ENCODE results near the gene SEMA5B.

SEMA5B gene

GRCh38 chr3:122984650-122985049 is 42.9 kb downstream of the SEMA5B start:
- H3K27ac Mint-ChIP-seq: no peak overlapping the region
- H3K9me3 Mint-ChIP-seq: no peaks in the 10 kb centered on the region
- H3K4me3 Mint-ChIP-seq: no peak overlapping the region
- no peaks in the 10 kb centered on the region for H3K36me3 Mint-ChIP-seq (ENCODE audit: low read depth)
- no peaks in the 10 kb centered on the region for H3K27me3 Mint-ChIP-seq
- H3K4me1 Mint-ChIP-seq (ENCODE audit: low read depth): peaks cover 3% of the 10 kb centered on the region

GRCh38 chr3:122984007-122984406 is 43.6 kb downstream of the SEMA5B start:
- Mint-ChIP-seq H3K27me3 (no peaks in the 10 kb centered on the region), H3K9me3 (no peaks in the 10 kb centered on the region), H3K27ac (no peak overlapping the region), H3K36me3 (ENCODE audit: low read depth) (no peaks in the 10 kb centered on the region), H3K4me1 (ENCODE audit: low read depth) (peaks cover 3% of the 10 kb centered on the region), H3K4me3 (no peak overlapping the region)

- Mint-ChIP-seq H3K27ac (no peak overlapping the region), H3K27me3 (no peaks in the 10 kb centered on the region), H3K9me3 (no peaks in the 10 kb centered on the region), H3K4me1 (ENCODE audit: low read depth) (peaks cover 8% of the 10 kb centered on the region), H3K4me3 (no peak overlapping the region), H3K36me3 (ENCODE audit: low read depth) (no peaks in the 10 kb centered on the region)
Observed at GRCh38 chr3:122982216-122983185, 45.1 kb downstream of the SEMA5B start.

GRCh38 chr3:122979211-122979610 is 48.4 kb downstream of the SEMA5B start:
- Mint-ChIP-seq H3K4me1 (ENCODE audit: low read depth) (peaks cover 25% of the 10 kb centered on the region), H3K4me3 (no peak overlapping the region), H3K9me3 (no peaks in the 10 kb centered on the region), H3K27me3 (no peaks in the 10 kb centered on the region), H3K27ac (no peak overlapping the region), H3K36me3 (ENCODE audit: low read depth) (no peaks in the 10 kb centered on the region)

GRCh38 chr3:122978569-122978968 is 49.0 kb downstream of the SEMA5B start:
- H3K27ac Mint-ChIP-seq: no peak overlapping the region
- H3K4me1 Mint-ChIP-seq (ENCODE audit: low read depth): peaks cover 25% of the 10 kb centered on the region
- H3K9me3 Mint-ChIP-seq: no peaks in the 10 kb centered on the region
- no peaks in the 10 kb centered on the region for H3K36me3 Mint-ChIP-seq (ENCODE audit: low read depth)
- no peaks in the 10 kb centered on the region for H3K27me3 Mint-ChIP-seq
- no peak overlapping the region for H3K4me3 Mint-ChIP-seq

GRCh38 chr3:122977746-122978466 is 49.7 kb downstream of the SEMA5B start:
- H3K27me3 Mint-ChIP-seq: no peaks in the 10 kb centered on the region
- no peak overlapping the region for H3K27ac Mint-ChIP-seq
- no peaks in the 10 kb centered on the region for H3K9me3 Mint-ChIP-seq
- H3K36me3 Mint-ChIP-seq (ENCODE audit: low read depth): no peaks in the 10 kb centered on the region
- H3K4me1 Mint-ChIP-seq (ENCODE audit: low read depth): peaks cover 25% of the 10 kb centered on the region
- H3K4me3 Mint-ChIP-seq: no peak overlapping the region

GRCh38 chr3:122975924-122976293 is 51.7 kb downstream of the SEMA5B start:
- no peaks in the 10 kb centered on the region for H3K36me3 Mint-ChIP-seq (ENCODE audit: low read depth)
- H3K4me3 Mint-ChIP-seq: no peak overlapping the region
- H3K9me3 Mint-ChIP-seq: no peaks in the 10 kb centered on the region

GRCh38 chr3:122975163-122975923 is 52.2 kb downstream of the SEMA5B start:
- H3K9me3 Mint-ChIP-seq: no peaks in the 10 kb centered on the region
- H3K36me3 Mint-ChIP-seq (ENCODE audit: low read depth): no peaks in the 10 kb centered on the region
- peaks cover 25% of the 10 kb centered on the region for H3K4me1 Mint-ChIP-seq (ENCODE audit: low read depth)
- peak overlapping the region; percentile 42 for H3K27ac Mint-ChIP-seq
- no peaks in the 10 kb centered on the region for H3K27me3 Mint-ChIP-seq
- peak overlapping the region; percentile 12 for H3K4me3 Mint-ChIP-seq

More at GRCh38 chr3:122975924-122976293, 51.7 kb downstream of the SEMA5B start:
- H3K4me1 Mint-ChIP-seq (ENCODE audit: low read depth): peaks cover 25% of the 10 kb centered on the region
- no peaks in the 10 kb centered on the region for H3K27me3 Mint-ChIP-seq
- peak overlapping the region; percentile 42 for H3K27ac Mint-ChIP-seq

GRCh38 chr3:122974764-122975162 is 52.8 kb downstream of the SEMA5B start:
- peaks cover 25% of the 10 kb centered on the region for H3K4me1 Mint-ChIP-seq (ENCODE audit: low read depth)
- H3K9me3 Mint-ChIP-seq: no peaks in the 10 kb centered on the region
- no peaks in the 10 kb centered on the region for H3K27me3 Mint-ChIP-seq
- H3K27ac Mint-ChIP-seq: no peak overlapping the region
- H3K36me3 Mint-ChIP-seq (ENCODE audit: low read depth): no peaks in the 10 kb centered on the region
- H3K4me3 Mint-ChIP-seq: peak overlapping the region; percentile 12

GRCh38 chr3:122973893-122974615 is 53.5 kb downstream of the SEMA5B start:
- no peaks in the 10 kb centered on the region for H3K36me3 Mint-ChIP-seq (ENCODE audit: low read depth)
- H3K4me1 Mint-ChIP-seq (ENCODE audit: low read depth): peaks cover 24% of the 10 kb centered on the region
- H3K9me3 Mint-ChIP-seq: no peaks in the 10 kb centered on the region
- no peak overlapping the region for H3K4me3 Mint-ChIP-seq
- no peaks in the 10 kb centered on the region for H3K27me3 Mint-ChIP-seq
- H3K27ac Mint-ChIP-seq: no peak overlapping the region

- Mint-ChIP-seq H3K27ac (no peak overlapping the region), H3K27me3 (no peaks in the 10 kb centered on the region), H3K4me3 (no peak overlapping the region), H3K4me1 (ENCODE audit: low read depth) (peaks cover 20% of the 10 kb centered on the region), H3K9me3 (no peaks in the 10 kb centered on the region), H3K36me3 (ENCODE audit: low read depth) (no peaks in the 10 kb centered on the region)
Observed at GRCh38 chr3:122972141-122972540, 55.4 kb downstream of the SEMA5B start.

GRCh38 chr3:122969585-122970469 is 57.7 kb downstream of the SEMA5B start:
- Mint-ChIP-seq H3K27ac (no peak overlapping the region), H3K27me3 (no peaks in the 10 kb centered on the region), H3K36me3 (ENCODE audit: low read depth) (no peaks in the 10 kb centered on the region), H3K4me1 (ENCODE audit: low read depth) (peaks cover 2% of the 10 kb centered on the region), H3K4me3 (no peak overlapping the region), H3K9me3 (no peaks in the 10 kb centered on the region)

- Mint-ChIP-seq H3K9me3 (no peaks in the 10 kb centered on the region), H3K4me3 (no peak overlapping the region), H3K36me3 (ENCODE audit: low read depth) (no peaks in the 10 kb centered on the region), H3K27ac (no peak overlapping the region), H3K27me3 (no peaks in the 10 kb centered on the region), H3K4me1 (ENCODE audit: low read depth) (no peaks in the 10 kb centered on the region)
Observed at GRCh38 chr3:122967765-122968164, 59.8 kb downstream of the SEMA5B start.
